ENCODE measurements around the gene AJAP1.

AJAP1 gene

DNA sequence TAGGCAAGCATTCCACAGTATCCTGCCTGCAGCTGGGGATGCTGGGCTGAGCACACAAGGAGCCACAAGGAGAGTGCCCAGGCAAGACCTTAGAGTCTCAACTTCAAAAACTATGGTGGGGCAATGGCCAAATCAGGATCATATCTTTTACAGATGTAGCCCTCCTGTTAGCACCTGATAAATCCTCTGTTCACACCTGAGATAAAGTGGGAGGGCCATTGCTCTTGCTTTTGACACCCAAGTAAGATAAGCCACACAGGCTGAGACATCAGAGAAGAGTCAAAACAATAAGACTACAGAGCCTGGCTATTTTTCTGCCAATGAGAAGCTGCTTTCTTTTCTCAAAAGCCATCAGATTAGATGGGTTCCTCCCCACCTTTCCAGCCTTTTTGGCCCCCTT lies 148.9 kb downstream of the AJAP1 start:
- TF ChIP-seq, protein P1, sequence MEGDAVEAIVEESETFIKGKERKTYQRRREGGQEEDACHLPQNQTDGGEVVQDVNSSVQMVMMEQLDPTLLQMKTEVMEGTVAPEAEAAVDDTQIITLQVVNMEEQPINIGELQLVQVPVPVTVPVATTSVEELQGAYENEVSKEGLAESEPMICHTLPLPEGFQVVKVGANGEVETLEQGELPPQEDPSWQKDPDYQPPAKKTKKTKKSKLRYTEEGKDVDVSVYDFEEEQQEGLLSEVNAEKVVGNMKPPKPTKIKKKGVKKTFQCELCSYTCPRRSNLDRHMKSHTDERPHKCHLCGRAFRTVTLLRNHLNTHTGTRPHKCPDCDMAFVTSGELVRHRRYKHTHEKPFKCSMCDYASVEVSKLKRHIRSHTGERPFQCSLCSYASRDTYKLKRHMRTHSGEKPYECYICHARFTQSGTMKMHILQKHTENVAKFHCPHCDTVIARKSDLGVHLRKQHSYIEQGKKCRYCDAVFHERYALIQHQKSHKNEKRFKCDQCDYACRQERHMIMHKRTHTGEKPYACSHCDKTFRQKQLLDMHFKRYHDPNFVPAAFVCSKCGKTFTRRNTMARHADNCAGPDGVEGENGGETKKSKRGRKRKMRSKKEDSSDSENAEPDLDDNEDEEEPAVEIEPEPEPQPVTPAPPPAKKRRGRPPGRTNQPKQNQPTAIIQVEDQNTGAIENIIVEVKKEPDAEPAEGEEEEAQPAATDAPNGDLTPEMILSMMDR (IDR thresholded peaks at IDR 0.05; ENCODE audit: extremely low read depth, missing control alignments) = no peak
- DNase-seq (ENCODE audit: low spot score) = no peak

DNA sequence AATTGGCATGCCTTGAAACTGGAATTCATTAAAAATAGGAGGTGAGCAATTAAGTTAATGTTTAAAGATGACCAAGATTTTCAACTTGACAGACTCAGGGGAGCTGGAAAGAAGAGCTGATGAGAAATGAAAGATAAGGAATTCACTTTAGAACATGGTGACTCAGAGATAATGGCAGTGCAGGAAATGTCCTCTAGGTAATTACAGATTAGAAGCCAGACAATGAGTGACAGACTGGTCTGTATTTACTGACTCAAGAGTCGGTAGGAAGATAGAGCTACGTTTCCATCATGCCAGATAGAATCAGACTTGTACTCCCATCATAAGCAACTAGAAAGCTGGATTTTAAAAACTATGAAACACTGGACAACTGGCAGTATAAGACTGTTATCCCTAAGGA lies 151.6 kb downstream of the AJAP1 start:
- no peak for DNase-seq (ENCODE audit: low spot score)

DNA sequence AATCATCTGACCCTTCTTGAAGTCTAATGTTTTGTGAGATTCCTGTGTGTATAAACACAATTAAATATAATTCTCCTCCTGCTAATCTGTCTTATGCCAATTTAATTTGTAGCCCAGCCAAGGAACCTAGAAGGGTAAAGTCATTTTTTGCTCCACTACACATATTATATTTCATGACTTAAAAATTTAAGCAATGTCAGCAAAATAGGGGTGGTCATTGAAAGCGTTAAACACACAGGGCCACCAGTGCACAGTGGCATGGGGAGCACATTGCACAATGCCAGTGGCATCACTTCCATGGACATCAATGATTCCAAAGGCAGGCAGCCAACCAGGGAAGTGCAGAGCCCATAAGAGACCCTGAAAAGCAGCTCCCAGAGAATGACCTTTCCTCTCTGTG lies 166.1 kb downstream of the AJAP1 start:
- DNase-seq (ENCODE audit: low spot score) = no peak
- TF ChIP-seq, protein P1 (IDR thresholded peaks at IDR 0.05; ENCODE audit: extremely low read depth, missing control alignments) = no peak

More for the DNA sequence above, 151.6 kb downstream of the AJAP1 start:
- TF ChIP-seq, protein P1 (IDR thresholded peaks at IDR 0.05; ENCODE audit: extremely low read depth, missing control alignments) = no peak

DNA sequence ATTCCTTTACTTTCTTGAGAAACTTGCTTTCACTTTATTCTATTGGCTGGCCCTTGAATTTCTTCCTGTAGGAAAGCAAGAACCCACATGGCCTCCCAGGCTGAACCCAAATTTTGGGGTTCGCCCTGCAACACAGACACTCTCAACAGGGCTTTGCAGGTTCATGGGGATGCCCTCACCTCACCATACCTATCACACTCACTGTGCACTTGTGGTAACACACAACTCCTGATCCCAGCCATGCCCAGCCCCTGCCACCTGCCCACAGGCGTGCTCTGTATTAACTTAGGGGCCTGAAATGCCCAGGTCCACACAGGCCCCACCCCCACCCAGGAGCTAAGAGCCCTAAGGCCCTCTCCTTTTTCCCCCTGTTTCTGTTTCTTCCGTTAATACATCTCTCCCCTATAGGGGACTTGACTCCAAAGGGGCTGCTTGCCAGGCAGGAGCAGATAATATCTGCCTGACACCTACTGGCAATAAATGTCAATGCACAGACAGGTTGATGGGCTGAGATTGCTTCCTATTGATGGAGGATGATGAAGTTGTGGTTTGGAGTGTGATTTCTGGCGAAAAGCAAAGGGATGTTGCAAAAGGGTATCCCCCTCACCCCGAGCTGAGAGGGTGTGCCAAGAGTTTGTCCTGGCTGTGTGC lies 171.5 kb downstream of the AJAP1 start:
- TF ChIP-seq, protein P1 (IDR thresholded peaks at IDR 0.05; ENCODE audit: extremely low read depth, missing control alignments) = peak; percentile 39
- peak; percentile 45 for DNase-seq (ENCODE audit: low spot score)

DNA sequence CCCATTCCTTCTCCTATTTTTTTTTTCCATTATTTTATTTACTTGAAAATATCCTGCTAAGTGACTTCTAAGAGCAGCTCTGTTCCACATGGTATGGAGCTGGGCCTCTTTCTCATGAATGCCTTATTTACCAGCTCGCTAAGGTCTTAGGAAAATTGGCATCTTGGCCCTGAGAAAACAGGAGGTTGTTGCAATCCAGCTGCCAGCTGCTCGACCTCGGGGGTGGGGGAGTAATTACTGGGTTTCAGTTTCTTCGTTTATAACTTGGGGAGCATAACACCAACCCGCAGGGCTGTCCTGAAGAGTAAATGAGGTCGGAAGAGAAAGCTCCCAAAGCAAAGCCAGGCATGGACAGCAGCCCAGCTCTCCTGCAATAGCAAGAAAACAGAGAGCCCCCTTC lies 176.3 kb downstream of the AJAP1 start:
- DNase-seq (ENCODE audit: low spot score) = no peak
- TF ChIP-seq, protein P1 (IDR thresholded peaks at IDR 0.05; ENCODE audit: extremely low read depth, missing control alignments) = no peak

DNA sequence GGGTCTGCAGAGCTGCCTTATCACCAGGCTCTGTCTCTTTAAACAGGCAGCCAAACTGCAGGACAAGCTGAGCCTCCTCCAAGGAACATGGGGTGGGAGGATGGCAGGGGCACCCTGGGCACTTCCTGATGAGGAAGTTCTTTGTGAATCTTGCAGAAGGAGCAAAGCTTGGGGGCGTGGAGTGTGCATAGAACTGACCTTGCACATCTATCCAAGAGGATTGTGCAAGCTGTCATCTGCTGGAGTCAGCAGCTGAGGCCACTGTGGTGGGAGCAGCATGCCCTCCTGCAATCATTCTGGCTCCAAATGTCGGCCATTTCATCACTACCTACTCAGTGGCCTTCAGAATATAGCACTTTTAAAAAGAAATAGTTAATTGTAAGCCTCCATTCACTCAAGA lies 182.2 kb downstream of the AJAP1 start:
- TF ChIP-seq, protein P1 (IDR thresholded peaks at IDR 0.05; ENCODE audit: extremely low read depth, missing control alignments) = no peak
- no peak for DNase-seq (ENCODE audit: low spot score)

DNA sequence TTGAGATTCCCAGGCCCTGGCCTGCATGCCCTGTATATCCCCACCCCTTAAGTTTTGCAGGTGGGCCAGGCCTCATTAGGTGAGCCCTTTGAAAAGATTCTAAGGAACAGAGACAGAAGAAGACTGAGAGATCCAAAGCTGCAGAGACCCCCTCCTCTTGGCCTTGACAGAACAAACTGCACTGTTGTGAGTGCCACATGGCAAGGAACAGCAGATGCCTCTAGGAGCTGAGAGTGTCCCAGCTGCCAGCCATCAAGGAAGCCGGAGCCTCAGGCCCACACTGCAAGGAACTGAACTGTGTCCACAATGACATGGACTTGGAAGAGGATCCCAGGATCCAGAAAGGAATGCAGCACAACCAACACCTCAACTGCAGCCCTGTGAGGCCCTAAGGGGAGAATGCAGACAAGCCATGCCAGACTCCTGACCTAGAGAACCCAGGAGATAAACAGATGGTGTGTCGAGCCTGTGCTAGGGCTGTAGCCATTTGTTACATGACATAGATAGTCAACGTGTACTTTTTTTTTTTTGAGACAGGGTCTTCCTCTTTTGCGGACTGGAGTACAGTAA lies 182.7 kb downstream of the AJAP1 start:
- TF ChIP-seq, protein P1 (IDR thresholded peaks at IDR 0.05; ENCODE audit: extremely low read depth, missing control alignments) = no peak
- no peak for DNase-seq (ENCODE audit: low spot score)

All from GM20000 (cell line).